ENCODE results near the gene CHID1. TPM values are rescaled to one million over a fixed set of nuclear protein-coding genes. Genes with fewer than 3 reads are reported as not detected.

CHID1 gene
- total and polyA plus RNA-seq, 2 experiments from 2014 or later = 54.1 to 67.3 TPM

GRCh38 chr11:905952-906351 lies 4.7 kb downstream of the CHID1 start:
- no peaks in the 10 kb centered on the region for H3K9me3 Mint-ChIP-seq
- H3K4me3 Mint-ChIP-seq = no peak overlapping the region
- Histone ChIP-seq H3K36me3 (ENCODE audit: insufficient read depth) (peaks cover 6% of the 10 kb centered on the region), H3K79me2 (replicated peaks; ENCODE audit: insufficient read depth) (peaks cover 47% of the 10 kb centered on the region), H4K20me1 (replicated peaks; ENCODE audit: insufficient read depth) (peaks cover 9% of the 10 kb centered on the region), H3K9me2 (ENCODE audit: insufficient read depth) (no peaks in the 10 kb centered on the region), H3F3A (replicated peaks; ENCODE audit: low read depth) (0 out of 2 replicates have a peak, but pooled peaks cover 4% of the 10 kb centered on the region), H3K4me1 (ENCODE audit: insufficient read depth) (peaks cover 7% of the 10 kb centered on the region; the same call in 1 of the 2 replicates), H3K27me3 (ENCODE audit: insufficient read depth) (no peaks in the 10 kb centered on the region), H3K4me2 (no peak overlapping the region), H3K27ac (ENCODE audit: low read depth) (no peak overlapping the region), H2AFZ (no peak overlapping the region), H3K4me3 (no peak overlapping the region)
- peaks cover 8% of the 10 kb centered on the region for H3K27me3 Mint-ChIP-seq (ENCODE audit: insufficient read depth, low read depth, poor library complexity)
- ATAC-seq (no peak), DNase-seq (ENCODE audit: low spot score) (no peak)
- H3K36me3 Mint-ChIP-seq (ENCODE audit: low read depth) = peaks cover 56% of the 10 kb centered on the region
- no peak for TF ChIP-seq REST (IDR thresholded peaks at IDR 0.05; ENCODE audit: unreplicated experiment)
- no peak for TF ChIP-seq CTCF (conservative IDR thresholded peaks at IDR 0.05; ENCODE audit: low read depth in 2 of 2)
- TF ChIP-seq JUNB (IDR thresholded peaks at IDR 0.05; ENCODE audit: unreplicated experiment) = no peak
- TF ChIP-seq EZH2 (IDR thresholded peaks at IDR 0.05; ENCODE audit: low read depth, unreplicated experiment) = no peak
- no peak for TF ChIP-seq ZNF331 (CRISPR knock-in tag; IDR thresholded peaks at IDR 0.05; ENCODE audit: low read depth)
- H3K4me1 Mint-ChIP-seq = peaks cover 8% of the 10 kb centered on the region
- H3K27ac Mint-ChIP-seq = peak overlapping the region; percentile 47; the same call in 1 of the 2 replicates

GRCh38 chr11:904380-904779 lies 6.2 kb downstream of the CHID1 start:
- no peak overlapping the region for H2AFZ ChIP-seq
- no peak for ATAC-seq
- Mint-ChIP-seq H3K27me3 (ENCODE audit: insufficient read depth, low read depth, poor library complexity) (peaks cover 6% of the 10 kb centered on the region), H3K27ac (no peak overlapping the region), H3K4me3 (no peak overlapping the region), H3K36me3 (ENCODE audit: low read depth) (peaks cover 63% of the 10 kb centered on the region), H3K9me3 (no peaks in the 10 kb centered on the region), H3K4me1 (peaks cover 5% of the 10 kb centered on the region; the same call in 2 of the 3 replicates)
- 0 out of 2 replicates have a peak, but pooled peaks cover 1% of the 10 kb centered on the region for H3F3A ChIP-seq (replicated peaks; ENCODE audit: low read depth)
- H3K4me1 ChIP-seq (ENCODE audit: insufficient read depth) = peaks cover 3% of the 10 kb centered on the region; the same call in 1 of the 2 replicates
- no peaks in the 10 kb centered on the region for H3K9me2 ChIP-seq (ENCODE audit: insufficient read depth)
- no peak overlapping the region for H3K4me3 ChIP-seq
- peaks cover 35% of the 10 kb centered on the region for H3K79me2 ChIP-seq (replicated peaks; ENCODE audit: insufficient read depth)
- H4K20me1 ChIP-seq (replicated peaks; ENCODE audit: insufficient read depth) = peaks cover 6% of the 10 kb centered on the region
- peaks cover 6% of the 10 kb centered on the region for H3K36me3 ChIP-seq (ENCODE audit: insufficient read depth)
- H3K4me2 ChIP-seq = no peak overlapping the region
- DNase-seq (ENCODE audit: low spot score) = no peak
- H3K27me3 ChIP-seq (ENCODE audit: insufficient read depth) = no peaks in the 10 kb centered on the region
- no peak overlapping the region for H3K27ac ChIP-seq (ENCODE audit: low read depth)
- TF ChIP-seq ZNF331 (CRISPR knock-in tag; IDR thresholded peaks at IDR 0.05; ENCODE audit: low read depth) (no peak), ZNF462 (CRISPR knock-in tag; IDR thresholded peaks at IDR 0.05) (no peak), ETS1 (IDR thresholded peaks at IDR 0.05) (no peak), ZNF114 (CRISPR knock-in tag; IDR thresholded peaks at IDR 0.05) (no peak), CREB1 (CRISPR knock-in tag; IDR thresholded peaks at IDR 0.05; ENCODE audit: low read depth) (no peak)

All from GM23338 (cell line).